DND-41 (cell line): ENCODE data around the gene STOML3.

Source experiments
- ATAC-seq: fragments of 200-7000 bp; cut with Tn5 transposase; 3 replicates; pipeline ENCODE4 v1.9.1; 2021; ENCODE audit warnings: low read depth; ENCODE audit not compliant: insufficient read depth
- DNase-seq: peaks from one replicate; pipeline ENCODE4 v3.0.0-alpha.2; 2020
- H2AFZ ChIP-seq: 2 replicates; pipeline ENCODE4 v1.6.0; 2012; ENCODE audit warnings: low read depth, low read length
- H3K27ac ChIP-seq: 2 replicates; pipeline ENCODE4 v1.5.1; 2012; ENCODE audit warnings: low read length, inconsistent platforms
- H3K27me3 ChIP-seq: fragments of 200-600 bp; sonication (generic); 2 replicates; pipeline ENCODE4 v1.6.0; 2012; ENCODE audit warnings: low read length, mild to moderate bottlenecking, inconsistent platforms; ENCODE audit not compliant: insufficient read depth, poor library complexity
- H3K36me3 ChIP-seq: 2 replicates; pipeline ENCODE4 v1.5.1; 2012; ENCODE audit warnings: low read length, inconsistent platforms; ENCODE audit not compliant: insufficient read depth
- H3K4me1 ChIP-seq: 2 replicates; pipeline ENCODE4 v1.5.1; 2012; ENCODE audit warnings: mild to moderate bottlenecking, low read length; ENCODE audit not compliant: insufficient read depth
- H3K4me2 ChIP-seq: 2 replicates; pipeline ENCODE4 v1.6.0; 2012; ENCODE audit warnings: mild to moderate bottlenecking, moderate library complexity, low read length, inconsistent platforms; ENCODE audit not compliant: insufficient read depth
- H3K4me3 ChIP-seq, 2 experiments: fragments of 200-600 bp in 1 of 2; shearing (Covaris generic) in 1 of 2; 2 replicates each; pipeline ENCODE4 v1.5.1; 2012 to 2016; ENCODE audit warnings: inconsistent platforms in 2 of 2, low read length in 2 of 2, mild to moderate bottlenecking in 2 of 2, low read depth in 1 of 2, moderate library complexity in 1 of 2
- H3K79me2 ChIP-seq: 2 replicates; pipeline ENCODE4 v1.6.0; 2012; ENCODE audit warnings: low read length, inconsistent platforms; ENCODE audit not compliant: insufficient read depth
- H3K9ac ChIP-seq: 2 replicates; pipeline ENCODE4 v1.6.0; 2012; ENCODE audit warnings: low read depth, mild to moderate bottlenecking, inconsistent platforms, low read length, moderate library complexity
- H3K9me3 ChIP-seq: 2 replicates; pipeline ENCODE4 v1.5.1; 2012; ENCODE audit warnings: low read length, moderate library complexity, mild to moderate bottlenecking, inconsistent platforms; ENCODE audit not compliant: insufficient read depth, severe bottlenecking
- H4K20me1 ChIP-seq: 2 replicates; pipeline ENCODE4 v1.6.0; 2012; ENCODE audit warnings: low read length; ENCODE audit not compliant: insufficient read depth
- EZH2 ChIP-seq: IDR thresholded peaks from 3 replicates; pipeline ENCODE4 v1.6.1; 2012; ENCODE audit warnings: borderline replicate concordance, low read depth, mild to moderate bottlenecking, moderate library complexity, low read length, inconsistent platforms; ENCODE audit not compliant: severe bottlenecking
- TF ChIP-seq, protein P1 (sequence below): IDR thresholded peaks from 2 replicates; pipeline ENCODE4 v1.5.1; 2012; ENCODE audit warnings: borderline replicate concordance, low read length, moderate library complexity, mild to moderate bottlenecking; ENCODE audit not compliant: poor library complexity, severe bottlenecking; ENCODE audit errors: extremely low read depth

Gene STOML3

GRCh38 chr13:38990693-38991092, at the start of gene STOML3:
TSS of gene STOML3 (minus strand) at chr13:38990831. CDS start at chr13:38990721, 110 bp downstream.
- H3K79me2 ChIP-seq, result no peaks in the 10 kb centered on the region
- no peak within 1 kb of the TSS for H3K4me3 ChIP-seq
- H4K20me1 ChIP-seq, result no peaks in the 10 kb centered on the region
- H3K9me3 ChIP-seq, result no peaks in the 10 kb centered on the region
- H3K4me1 ChIP-seq, result no peaks in the 10 kb centered on the region
- H3K4me2 ChIP-seq, result no peak within 1 kb of the TSS
- no peak within 1 kb of the TSS for H3K9ac ChIP-seq
- ATAC-seq, result no peak
- H3K36me3 ChIP-seq, result no peaks in the 10 kb centered on the region
- no peak for DNase-seq
- no peak within 1 kb of the TSS for H2AFZ ChIP-seq
- peaks cover 7% of the 10 kb centered on the region for H3K27me3 ChIP-seq
- no peak for TF ChIP-seq EZH2
- TF ChIP-seq, protein P1, sequence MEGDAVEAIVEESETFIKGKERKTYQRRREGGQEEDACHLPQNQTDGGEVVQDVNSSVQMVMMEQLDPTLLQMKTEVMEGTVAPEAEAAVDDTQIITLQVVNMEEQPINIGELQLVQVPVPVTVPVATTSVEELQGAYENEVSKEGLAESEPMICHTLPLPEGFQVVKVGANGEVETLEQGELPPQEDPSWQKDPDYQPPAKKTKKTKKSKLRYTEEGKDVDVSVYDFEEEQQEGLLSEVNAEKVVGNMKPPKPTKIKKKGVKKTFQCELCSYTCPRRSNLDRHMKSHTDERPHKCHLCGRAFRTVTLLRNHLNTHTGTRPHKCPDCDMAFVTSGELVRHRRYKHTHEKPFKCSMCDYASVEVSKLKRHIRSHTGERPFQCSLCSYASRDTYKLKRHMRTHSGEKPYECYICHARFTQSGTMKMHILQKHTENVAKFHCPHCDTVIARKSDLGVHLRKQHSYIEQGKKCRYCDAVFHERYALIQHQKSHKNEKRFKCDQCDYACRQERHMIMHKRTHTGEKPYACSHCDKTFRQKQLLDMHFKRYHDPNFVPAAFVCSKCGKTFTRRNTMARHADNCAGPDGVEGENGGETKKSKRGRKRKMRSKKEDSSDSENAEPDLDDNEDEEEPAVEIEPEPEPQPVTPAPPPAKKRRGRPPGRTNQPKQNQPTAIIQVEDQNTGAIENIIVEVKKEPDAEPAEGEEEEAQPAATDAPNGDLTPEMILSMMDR, result no peak
- H3K27ac ChIP-seq, result no peak within 1 kb of the TSS

DNA sequence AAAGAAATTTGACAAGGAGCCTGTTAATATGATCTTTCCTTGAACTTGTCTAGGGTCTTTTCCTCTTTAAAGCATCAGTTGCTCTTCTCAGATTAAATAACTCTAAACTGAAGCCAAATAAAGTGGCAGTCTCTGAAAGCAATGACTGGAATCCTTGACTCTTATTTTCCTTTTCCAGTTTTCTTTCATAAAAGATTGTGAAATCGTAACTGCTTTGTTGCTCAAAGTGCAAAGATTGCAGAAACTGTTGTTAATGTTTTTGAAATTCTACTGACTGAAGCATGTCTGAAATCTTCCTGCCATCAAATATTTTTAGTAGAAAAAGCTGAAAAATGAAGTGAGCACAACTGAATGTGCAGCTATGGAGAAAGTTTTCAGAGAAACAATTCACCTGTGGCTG, 49.6 kb upstream of the STOML3 start:
- peaks cover 8% of the 10 kb centered on the region for H4K20me1 ChIP-seq
- peak overlapping the region in 1 of 2 experiments; percentile 91; a peak in 2 of 4 replicates for H3K4me3 ChIP-seq
- peaks cover 22% of the 10 kb centered on the region; the same call in 1 of the 2 replicates for H3K36me3 ChIP-seq
- ATAC-seq, result no peak
- peak overlapping the region; percentile 83 for H3K4me2 ChIP-seq
- no peak overlapping the region for H2AFZ ChIP-seq
- peaks cover 32% of the 10 kb centered on the region for H3K4me1 ChIP-seq
- 0 out of 2 replicates have a peak overlapping the region, but pooled peaks have one; percentile 1 for H3K9ac ChIP-seq
- peaks cover 56% of the 10 kb centered on the region for H3K79me2 ChIP-seq
- TF ChIP-seq EZH2, result no peak
- TF ChIP-seq, protein P1, result no peak
- no peaks in the 10 kb centered on the region for H3K9me3 ChIP-seq
- no peak for DNase-seq
- H3K27ac ChIP-seq, result no peak overlapping the region
- no peaks in the 10 kb centered on the region for H3K27me3 ChIP-seq

GRCh38 chr13:39039041-39039440, 48.4 kb upstream of the STOML3 start:
- no peak for DNase-seq
- peaks cover 19% of the 10 kb centered on the region; the same call in 1 of the 2 replicates for H3K36me3 ChIP-seq
- H4K20me1 ChIP-seq, result peaks cover 18% of the 10 kb centered on the region
- no peak for TF ChIP-seq EZH2
- TF ChIP-seq, protein P1, result no peak
- H3K4me2 ChIP-seq, result peak overlapping the region; percentile 83
- peak overlapping the region; percentile 94 for H3K27ac ChIP-seq
- H3K9ac ChIP-seq, result peak overlapping the region; percentile 86
- H3K4me3 ChIP-seq, result peak overlapping the region; percentile 85 to 91
- H2AFZ ChIP-seq, result peak overlapping the region; percentile 98
- no peak for ATAC-seq
- H3K9me3 ChIP-seq, result no peaks in the 10 kb centered on the region
- peaks cover 44% of the 10 kb centered on the region for H3K4me1 ChIP-seq
- no peaks in the 10 kb centered on the region for H3K27me3 ChIP-seq
- H3K79me2 ChIP-seq, result peaks cover 67% of the 10 kb centered on the region

DNA sequence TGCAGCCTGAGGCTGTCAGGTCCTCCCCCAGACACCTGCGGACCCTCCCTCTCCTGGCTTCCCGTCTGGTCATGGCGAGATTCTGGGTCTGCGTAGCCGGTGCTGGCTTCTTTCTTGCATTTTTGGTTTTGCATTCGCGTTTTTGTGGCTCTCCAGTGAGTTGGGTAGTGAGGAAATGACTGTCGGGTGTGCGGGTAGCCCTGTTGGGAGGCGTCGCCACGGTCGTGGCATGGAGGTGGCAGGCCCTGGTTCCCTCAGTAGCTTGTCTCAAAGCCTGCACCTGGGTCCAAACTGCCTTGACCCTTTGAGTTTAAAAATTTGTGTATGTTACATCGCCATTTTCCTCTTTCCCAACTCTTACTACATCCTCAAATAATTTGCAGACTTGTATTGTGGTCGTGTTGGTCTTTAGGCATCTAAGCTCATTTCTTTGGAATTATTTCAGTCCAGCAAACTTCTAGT, 48.0 kb upstream of the STOML3 start:
- peaks cover 23% of the 10 kb centered on the region for H4K20me1 ChIP-seq
- H3K9ac ChIP-seq, result peak overlapping the region; percentile 86
- peaks cover 72% of the 10 kb centered on the region for H3K79me2 ChIP-seq
- peak overlapping the region; percentile 94 for H3K27ac ChIP-seq
- no peaks in the 10 kb centered on the region for H3K9me3 ChIP-seq
- peak; percentile 49 for ATAC-seq
- peaks cover 16% of the 10 kb centered on the region; the same call in 1 of the 2 replicates for H3K36me3 ChIP-seq
- DNase-seq, result no peak
- H2AFZ ChIP-seq, result peak overlapping the region; percentile 98
- peak overlapping the region; percentile 85 to 91 for H3K4me3 ChIP-seq
- H3K27me3 ChIP-seq, result no peaks in the 10 kb centered on the region
- H3K4me2 ChIP-seq, result peak overlapping the region; percentile 83
- TF ChIP-seq, protein P1, result no peak
- TF ChIP-seq EZH2, result no peak
- H3K4me1 ChIP-seq, result peaks cover 48% of the 10 kb centered on the region
